GM18517 (cell line): ENCODE measurements around the gene ADCK1.
"Not testable (repeated sequence)": the region's sequence is repeated elsewhere in the genome, so short reads cannot be mapped to it uniquely, and the experiment has no call there.

Experiments used
- ATAC-seq: cut with Tn5 transposase; IDR thresholded peaks from one replicate; pipeline ENCODE4 v1.9.1; 2021; ENCODE audit warnings: mild to moderate bottlenecking, moderate library complexity; ENCODE audit not compliant: unreplicated experiment

ADCK1 gene

GRCh38 chr14:77862154-77862786, 62.4 kb downstream of the ADCK1 start:
- no peak for ATAC-seq

- no peak for ATAC-seq
Measured at GRCh38 chr14:77864085-77864484, 64.2 kb downstream of the ADCK1 start.

- ATAC-seq = no peak
Measured at GRCh38 chr14:77864580-77864979, 64.7 kb downstream of the ADCK1 start.

GRCh38 chr14:77865455-77865854, 65.5 kb downstream of the ADCK1 start:
- no peak for ATAC-seq

GRCh38 chr14:77866932-77867331, 67.0 kb downstream of the ADCK1 start:
- no peak for ATAC-seq

GRCh38 chr14:77867476-77867875, 67.6 kb downstream of the ADCK1 start:
- ATAC-seq = no peak

GRCh38 chr14:77868552-77869285, 68.8 kb downstream of the ADCK1 start:
- ATAC-seq = no peak

GRCh38 chr14:77869340-77869739, 69.4 kb downstream of the ADCK1 start:
- ATAC-seq = no peak

- no peak for ATAC-seq
Measured at GRCh38 chr14:77870646-77871045, 70.7 kb downstream of the ADCK1 start.

- no peak for ATAC-seq
Measured at GRCh38 chr14:77872152-77872551, 72.2 kb downstream of the ADCK1 start.

- no peak for ATAC-seq
Measured at GRCh38 chr14:77872983-77873382, 73.1 kb downstream of the ADCK1 start.

- no peak for ATAC-seq
Measured at GRCh38 chr14:77878783-77879182, 78.9 kb downstream of the ADCK1 start.

- ATAC-seq = no peak
Measured at GRCh38 chr14:77880056-77880455, 80.1 kb downstream of the ADCK1 start.

GRCh38 chr14:77882098-77882497, 82.2 kb downstream of the ADCK1 start:
- ATAC-seq = no peak

GRCh38 chr14:77882636-77883035, 82.7 kb downstream of the ADCK1 start:
- no peak for ATAC-seq

GRCh38 chr14:77883131-77883846, 83.4 kb downstream of the ADCK1 start:
- ATAC-seq = no peak

GRCh38 chr14:77883847-77884238, 83.9 kb downstream of the ADCK1 start:
- no peak for ATAC-seq

- no peak for ATAC-seq
Measured at GRCh38 chr14:77885367-77885766, 85.5 kb downstream of the ADCK1 start.

GRCh38 chr14:77886010-77886409, 86.1 kb downstream of the ADCK1 start:
- ATAC-seq = no peak

- ATAC-seq = not testable (repeated sequence)
Measured at GRCh38 chr14:77888903-77889302, 89.0 kb downstream of the ADCK1 start.

GRCh38 chr14:77889971-77890442, 90.1 kb downstream of the ADCK1 start:
- no peak for ATAC-seq

- ATAC-seq = no peak
Measured at GRCh38 chr14:77890873-77891272, 91.0 kb downstream of the ADCK1 start.
